Mesothelial cell of epicardium (in vitro differentiated cells): ENCODE data around the gene STARD3. TPM values are rescaled to one million over a fixed set of nuclear protein-coding genes. Genes with fewer than 3 reads are reported as not detected.

ENCODE experiments used
- DNase-seq, 2 experiments: peaks; one replicate each; pipeline ENCODE4 v3.0.0; 2021; ENCODE audit warnings: low spot score in 2 of 2; ENCODE audit not compliant: unreplicated experiment in 2 of 2
- H3K27ac Mint-ChIP-seq: 2 replicates; pipeline ENCODE4 v1.8.0; 2021; ENCODE audit warnings: mixed read lengths
- H3K27me3 Mint-ChIP-seq: 2 replicates; pipeline ENCODE4 v1.8.0; 2021; ENCODE audit warnings: low read depth, mixed read lengths
- H3K36me3 Mint-ChIP-seq: 2 replicates; pipeline ENCODE4 v1.8.0; 2021; ENCODE audit warnings: mixed read lengths
- H3K4me1 Mint-ChIP-seq: 2 replicates; pipeline ENCODE4 v1.8.0; 2021; ENCODE audit warnings: mixed read lengths
- H3K4me3 Mint-ChIP-seq: 2 replicates; pipeline ENCODE4 v1.8.0; 2021; ENCODE audit warnings: mild to moderate bottlenecking, moderate library complexity, mixed read lengths
- H3K9me3 Mint-ChIP-seq: 2 replicates; pipeline ENCODE4 v1.8.0; 2021; ENCODE audit warnings: mixed read lengths
- CTCF ChIP-seq: fragments of 200-600 bp; sonication (generic); IDR thresholded peaks from one replicate; pipeline ENCODE4 v1.5.0; 2021; ENCODE audit warnings: antibody characterized with exemption; ENCODE audit not compliant: unreplicated experiment
- total RNA-seq: library from RNA; stranded (reverse); gene quantifications from 3 replicates; pipeline ENCODE4 v1.2.1, GENCODE V29; 2021

Gene STARD3
- total RNA-seq, 1 donor from 2014 or later = 56.2 TPM

GRCh38 chr17:39627047-39627711 lies 9.8 kb upstream of the STARD3 start:
- Mint-ChIP-seq H3K36me3 (no peaks in the 10 kb centered on the region), H3K27ac (no peak overlapping the region), H3K4me3 (peak overlapping the region; percentile 65), H3K27me3 (peaks cover 78% of the 10 kb centered on the region), H3K4me1 (peaks cover 28% of the 10 kb centered on the region), H3K9me3 (no peaks in the 10 kb centered on the region)
- no peak for TF ChIP-seq CTCF
- no peak for DNase-seq

- TF ChIP-seq CTCF = no peak
- H3K36me3 Mint-ChIP-seq = no peaks in the 10 kb centered on the region
- peaks cover 28% of the 10 kb centered on the region for H3K4me1 Mint-ChIP-seq
- H3K4me3 Mint-ChIP-seq = peak overlapping the region; percentile 53
- H3K27ac Mint-ChIP-seq = no peak overlapping the region
- H3K27me3 Mint-ChIP-seq = peaks cover 78% of the 10 kb centered on the region
- no peaks in the 10 kb centered on the region for H3K9me3 Mint-ChIP-seq
- no peak for DNase-seq
Observed at GRCh38 chr17:39627712-39628516, 9.0 kb upstream of the STARD3 start.

GRCh38 chr17:39628655-39629493 lies 8.1 kb upstream of the STARD3 start:
- Mint-ChIP-seq H3K36me3 (no peaks in the 10 kb centered on the region), H3K4me3 (no peak overlapping the region), H3K9me3 (no peaks in the 10 kb centered on the region), H3K27me3 (peaks cover 72% of the 10 kb centered on the region), H3K4me1 (peaks cover 28% of the 10 kb centered on the region), H3K27ac (no peak overlapping the region)
- DNase-seq = no peak
- no peak for TF ChIP-seq CTCF

GRCh38 chr17:39629494-39629880 lies 7.5 kb upstream of the STARD3 start:
- DNase-seq = no peak
- Mint-ChIP-seq H3K27ac (no peak overlapping the region), H3K4me1 (peaks cover 28% of the 10 kb centered on the region), H3K4me3 (no peak overlapping the region), H3K27me3 (peaks cover 67% of the 10 kb centered on the region), H3K36me3 (no peaks in the 10 kb centered on the region), H3K9me3 (no peaks in the 10 kb centered on the region)
- TF ChIP-seq CTCF = no peak

GRCh38 chr17:39629898-39630297 lies 7.0 kb upstream of the STARD3 start:
- no peak for TF ChIP-seq CTCF
- Mint-ChIP-seq H3K36me3 (no peaks in the 10 kb centered on the region), H3K27me3 (peaks cover 63% of the 10 kb centered on the region), H3K9me3 (no peaks in the 10 kb centered on the region), H3K4me1 (peaks cover 28% of the 10 kb centered on the region), H3K4me3 (no peak overlapping the region), H3K27ac (no peak overlapping the region)
- no peak for DNase-seq
